Stimulated activated CD4-positive, alpha-beta T cell treated with anti-CD3 and anti-CD28 coated beads, Interleukin-2, amount 100 ng/mL, for 24 hours (primary cell): ENCODE data around the gene FXYD7.
"Not testable (repeated sequence)": the region's sequence is repeated elsewhere in the genome, so short reads cannot be mapped to it uniquely, and the experiment has no call there.

ENCODE experiments used
- DNase-seq, 2 donors: peaks; one replicate each; pipeline ENCODE4 v3.0.0-alpha.2; 2020

Gene FXYD7, protein sequence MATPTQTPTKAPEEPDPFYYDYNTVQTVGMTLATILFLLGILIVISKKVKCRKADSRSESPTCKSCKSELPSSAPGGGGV

DNA sequence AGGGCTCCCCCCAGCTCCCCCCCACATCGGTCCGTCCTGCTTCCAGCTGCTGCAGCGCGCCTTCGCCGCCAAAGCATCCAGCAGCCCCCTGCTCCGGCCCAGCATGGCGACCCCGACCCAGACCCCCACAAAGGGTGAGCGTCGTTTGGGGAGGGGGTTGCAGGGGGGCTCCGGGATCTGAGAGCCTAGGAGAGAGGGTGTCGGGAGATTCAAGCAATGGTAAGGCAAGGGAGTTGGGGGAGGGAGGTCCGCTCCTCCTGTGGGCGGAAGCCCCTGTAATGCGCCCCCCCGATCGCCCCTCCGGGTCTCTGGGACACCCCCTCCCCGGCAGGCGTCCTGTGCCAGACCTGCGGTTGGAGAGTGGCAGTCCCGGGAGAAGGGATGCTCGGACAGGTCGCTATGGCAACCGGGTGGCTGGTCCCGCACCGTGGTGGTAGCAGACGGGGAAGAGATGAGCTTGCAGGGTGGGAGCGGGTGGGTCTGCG is at the start of gene FXYD7:
Gene FXYD7, plus strand, starts transcription at position 25 of the 485 bp plus-strand sequence. Its CDS starts 79 bp downstream, at position 104.
- no peak for DNase-seq

DNA sequence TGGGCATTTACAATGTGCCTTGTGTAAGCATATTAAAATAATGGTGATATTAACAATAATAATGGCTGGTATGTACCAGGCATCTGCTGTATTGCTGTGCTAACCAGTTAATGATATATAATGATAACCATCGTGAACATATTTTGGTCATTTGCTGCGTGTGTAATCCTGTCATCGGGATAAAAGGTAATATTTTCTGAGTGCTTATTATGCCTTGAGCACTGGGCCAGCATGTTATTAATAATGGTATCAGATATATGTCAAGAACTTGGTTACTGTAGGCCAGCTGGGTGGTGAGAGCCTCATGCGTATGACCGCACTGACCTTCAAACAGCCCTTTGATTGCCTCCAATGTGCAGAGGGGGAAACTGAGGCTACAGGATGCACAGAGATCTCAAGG is 49.6 kb upstream of the FXYD7 start:
- no peak for DNase-seq

DNA sequence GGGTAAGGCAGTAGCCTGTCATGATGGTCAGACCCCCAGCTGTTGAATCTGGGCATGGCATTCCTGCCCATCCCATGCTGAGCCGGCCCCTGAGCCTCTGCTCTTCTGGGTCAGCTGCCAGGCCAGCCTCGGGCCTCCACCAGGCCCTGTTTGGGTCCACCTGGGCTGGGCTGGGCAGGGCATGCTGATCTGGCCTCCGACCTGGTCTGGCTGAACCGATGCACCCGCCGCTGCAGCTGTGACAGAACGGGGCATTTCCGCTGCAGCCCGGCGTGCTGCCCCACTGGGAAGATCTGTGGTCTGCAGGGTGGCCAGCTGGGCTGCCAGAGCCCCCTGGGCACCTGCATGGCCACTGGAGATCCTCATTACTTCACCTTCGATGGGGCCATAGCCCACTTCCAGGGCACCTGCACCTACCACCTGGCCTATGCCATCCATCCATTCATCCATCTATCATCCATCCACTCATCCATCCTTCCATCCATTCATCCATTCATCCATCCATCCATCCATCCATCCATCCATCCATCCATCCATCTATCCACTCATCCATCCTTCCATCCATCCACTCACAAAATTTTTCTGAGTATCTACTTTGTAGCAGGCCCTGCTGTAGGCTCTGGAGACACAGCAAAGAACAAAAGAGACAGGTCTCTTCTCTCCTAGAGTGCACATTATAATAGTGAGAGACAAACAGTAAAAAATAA is 49.0 kb upstream of the FXYD7 start:
- DNase-seq, result no peak

DNA sequence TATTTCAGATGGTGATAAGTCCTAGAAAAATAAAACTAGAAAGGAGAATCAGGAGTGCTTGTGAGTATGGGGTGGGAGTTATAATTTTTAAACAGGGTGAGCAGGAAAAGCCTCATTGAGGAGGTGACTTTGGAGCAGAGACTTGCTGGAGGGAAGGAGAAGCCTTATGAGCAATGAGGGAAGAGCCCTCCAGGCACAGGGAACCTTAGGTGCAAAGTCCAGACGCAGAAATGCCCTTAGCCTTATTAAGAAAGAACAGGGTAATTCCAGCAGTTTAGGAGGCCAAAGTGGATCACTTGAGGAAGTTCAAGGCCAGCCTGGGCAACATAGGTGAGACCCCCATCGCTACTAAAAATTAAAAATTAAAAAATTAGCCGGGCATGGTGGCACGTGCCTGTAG is 48.4 kb upstream of the FXYD7 start:
- DNase-seq, result no peak

DNA sequence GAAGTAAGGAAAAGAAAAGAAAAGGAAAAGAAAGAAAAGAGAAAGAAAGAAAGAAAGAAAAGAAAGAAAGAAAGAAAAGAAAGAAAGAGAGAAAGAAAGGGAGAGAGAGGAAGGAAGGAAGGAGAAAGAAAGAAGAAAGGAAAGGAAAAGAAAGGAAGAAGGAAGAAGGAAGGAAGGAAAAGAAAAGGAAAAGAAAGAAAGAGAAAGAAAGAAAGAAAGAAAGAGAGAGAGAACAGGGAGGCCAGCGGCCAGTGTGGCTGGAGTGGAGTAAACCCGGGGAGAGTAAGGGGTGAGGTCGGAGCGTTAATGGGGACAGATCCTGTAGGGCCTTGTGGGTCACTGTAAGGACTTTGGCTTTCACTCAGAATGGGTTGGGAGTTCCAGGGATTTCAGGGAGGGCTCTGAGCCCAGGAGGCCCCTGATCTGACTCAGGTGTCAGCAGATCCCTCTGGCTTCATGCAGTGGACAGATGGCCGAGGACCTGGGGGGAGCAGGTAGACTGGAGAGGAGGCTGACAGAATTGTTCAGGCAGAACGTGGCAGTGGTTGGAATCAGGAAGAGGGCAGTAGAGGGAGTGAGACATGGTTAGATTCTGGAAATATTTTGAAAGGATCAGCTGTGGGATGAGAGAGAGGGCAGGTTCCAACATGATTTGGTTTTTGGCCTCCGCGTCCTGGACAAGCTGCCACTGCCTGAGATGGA is 47.2 kb upstream of the FXYD7 start:
- no peak for DNase-seq

DNA sequence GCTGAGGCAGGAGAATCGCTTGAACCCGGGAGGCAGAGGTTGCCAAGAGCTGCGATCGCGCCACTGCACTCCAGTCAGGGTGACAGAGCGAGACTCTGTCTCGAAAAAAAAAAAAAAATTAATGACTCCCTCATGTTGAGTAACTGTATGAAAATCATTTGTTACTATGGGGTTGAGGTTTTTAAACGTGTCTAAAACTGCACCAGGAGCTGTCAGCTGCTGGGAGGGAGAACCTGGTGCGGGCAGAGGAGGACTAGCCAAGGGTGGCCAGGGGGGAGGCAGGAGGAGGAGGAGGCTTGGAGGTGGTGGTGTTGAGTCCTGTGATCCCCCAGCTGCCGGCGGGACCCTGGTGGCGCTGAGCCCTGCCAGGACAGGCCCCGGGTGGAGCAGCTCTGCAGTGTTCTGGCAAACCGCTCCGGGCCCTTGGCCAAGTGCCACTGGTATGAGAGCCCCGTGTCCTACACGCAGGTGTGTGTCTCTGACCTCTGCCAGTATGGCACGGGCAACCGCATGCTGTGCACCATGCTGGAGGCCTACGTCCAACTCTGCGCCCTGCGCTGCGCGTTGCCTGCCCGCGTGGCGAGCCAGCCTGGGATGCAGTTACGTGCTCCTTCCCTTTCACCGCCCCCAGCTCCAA is 44.5 kb upstream of the FXYD7 start:
- DNase-seq, result no peak

DNA sequence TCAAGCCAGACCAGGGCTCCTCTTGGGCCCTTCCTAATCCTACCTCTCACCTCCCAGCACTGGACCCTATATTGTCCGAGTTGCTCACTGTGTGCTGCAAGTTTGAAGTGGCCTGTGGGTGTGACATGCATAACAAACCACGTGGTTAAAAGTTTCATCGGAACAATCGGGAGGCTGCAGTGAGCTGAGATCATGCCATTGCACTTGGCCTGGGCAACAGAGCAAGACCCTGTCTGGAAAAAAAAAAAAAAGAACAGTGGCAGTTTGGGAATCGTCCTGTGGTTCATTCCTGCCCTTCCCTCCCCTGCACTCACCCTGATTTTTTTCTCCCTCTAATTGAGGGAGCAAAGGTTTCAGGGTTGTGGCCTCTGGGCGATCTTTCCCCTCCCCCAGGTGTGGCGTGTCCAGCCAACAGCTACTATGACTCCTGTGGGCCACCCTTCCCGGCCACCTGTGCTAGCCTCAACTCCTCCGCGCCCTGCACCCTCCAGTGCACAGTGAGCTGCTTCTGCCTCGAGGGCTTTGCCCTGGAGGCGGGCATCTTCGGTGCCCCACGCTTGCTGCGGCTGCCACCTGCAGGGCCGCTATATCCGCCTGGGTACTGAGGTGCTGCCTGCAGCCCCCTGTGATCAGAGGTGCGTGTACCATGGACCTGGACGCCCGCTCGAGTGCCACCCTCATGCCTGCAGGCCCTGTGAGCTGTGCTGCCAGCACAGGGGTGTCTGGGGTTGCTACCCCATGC is 43.7 kb upstream of the FXYD7 start:
- no peak for DNase-seq

DNA sequence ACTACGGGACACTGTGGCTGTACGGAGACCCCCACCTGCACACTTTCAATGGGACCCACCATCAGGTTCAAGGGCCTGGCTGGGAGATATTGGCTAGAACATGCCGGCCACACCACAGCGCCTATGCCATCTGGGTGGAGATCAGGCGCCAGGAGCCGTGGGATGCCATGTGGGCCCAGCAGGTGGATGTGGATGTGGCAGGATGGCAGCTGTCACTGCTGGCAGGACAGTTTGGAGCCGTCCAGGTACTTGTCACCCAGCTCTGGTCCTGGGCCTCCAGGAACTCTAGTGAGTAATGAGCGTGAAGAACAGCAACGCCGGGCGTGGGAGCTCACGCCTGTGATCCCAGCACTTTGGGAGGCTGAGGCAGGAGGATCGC is 43.2 kb upstream of the FXYD7 start:
- DNase-seq, result no peak

DNA sequence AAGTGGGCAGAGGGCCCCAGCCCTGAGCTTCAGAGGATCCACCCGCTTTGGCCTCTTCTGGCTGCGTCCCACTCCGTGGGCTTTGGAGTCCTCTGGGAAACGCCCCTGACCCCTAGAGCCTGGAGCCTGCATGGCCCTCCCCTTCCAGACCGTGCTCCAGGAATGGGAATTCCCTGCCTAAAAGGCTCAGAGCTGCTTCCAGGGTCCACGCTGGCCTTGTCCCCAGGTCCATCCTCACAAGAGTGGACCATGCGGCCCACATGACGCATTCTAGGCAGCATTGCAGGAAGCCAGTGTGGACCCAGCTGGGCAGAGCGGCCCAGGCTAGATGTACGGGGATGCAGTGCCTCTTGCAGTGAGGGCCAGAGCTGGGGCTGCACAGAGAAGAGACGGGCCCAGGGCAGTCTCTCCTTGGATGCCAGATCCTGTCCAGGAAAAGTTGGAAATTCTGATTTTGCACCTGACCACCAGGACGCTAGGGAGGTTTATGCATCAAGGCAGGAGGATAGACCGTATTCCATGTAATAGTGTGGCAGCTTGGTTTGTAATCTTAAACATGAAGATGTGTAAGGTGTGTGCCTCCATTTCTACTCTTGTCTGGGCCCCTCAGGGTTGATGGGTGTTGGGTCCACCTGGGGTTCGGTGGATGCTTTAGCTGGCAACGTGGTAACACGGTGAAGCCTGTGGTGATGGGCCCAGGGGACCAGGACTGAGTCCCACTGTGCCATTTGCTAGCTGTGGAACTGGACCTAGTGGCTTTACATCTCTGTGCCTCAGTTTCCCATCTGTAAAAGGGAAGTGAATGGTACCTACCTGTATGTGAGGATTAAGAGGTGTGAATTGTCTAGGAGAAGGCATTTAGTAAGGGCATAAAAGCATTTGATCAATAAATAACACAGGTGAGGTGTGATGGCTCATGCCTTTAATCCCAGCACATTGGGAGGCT is 42.2 kb upstream of the FXYD7 start:
- DNase-seq, result no peak

DNA sequence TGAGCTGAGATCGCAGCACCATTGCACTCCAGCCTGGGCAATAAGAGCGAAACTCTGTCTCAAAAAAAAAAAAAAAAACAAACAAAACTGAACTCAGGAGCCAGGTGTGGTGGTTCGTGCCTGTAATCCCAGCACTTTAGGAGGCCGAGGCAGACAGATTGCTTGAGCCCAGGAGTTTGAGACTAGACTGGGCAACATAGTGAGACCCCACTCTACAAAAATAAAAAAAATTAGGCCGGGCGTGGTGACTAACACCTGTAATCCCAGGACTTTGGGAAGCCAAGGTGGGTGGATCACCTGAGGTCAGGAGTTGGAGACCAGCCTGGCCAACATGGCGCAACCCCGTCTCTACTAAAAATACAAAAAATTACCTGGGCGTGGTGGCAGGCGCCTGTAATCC is 41.1 kb upstream of the FXYD7 start:
- not testable (repeated sequence) for DNase-seq

DNA sequence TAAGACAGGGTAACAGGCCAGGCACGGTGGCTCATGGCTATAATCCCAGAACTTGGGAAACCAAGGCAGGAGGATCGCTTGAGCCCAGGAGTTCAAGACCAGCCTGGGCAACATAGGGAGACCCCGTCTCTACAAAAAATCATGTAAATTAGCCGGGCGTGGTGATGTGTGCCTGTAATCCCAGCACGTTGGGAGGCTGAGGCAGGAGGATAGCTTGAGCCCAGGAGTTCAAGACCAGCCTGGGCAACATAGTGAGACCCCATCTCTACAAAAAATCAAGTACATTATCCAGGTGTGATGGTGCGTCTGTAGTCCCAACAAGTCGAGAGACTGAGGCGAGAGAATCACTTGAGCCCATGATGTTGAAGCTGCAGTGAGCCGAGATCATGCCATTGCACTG is 39.4 kb upstream of the FXYD7 start:
- DNase-seq, result not testable (repeated sequence)

DNA sequence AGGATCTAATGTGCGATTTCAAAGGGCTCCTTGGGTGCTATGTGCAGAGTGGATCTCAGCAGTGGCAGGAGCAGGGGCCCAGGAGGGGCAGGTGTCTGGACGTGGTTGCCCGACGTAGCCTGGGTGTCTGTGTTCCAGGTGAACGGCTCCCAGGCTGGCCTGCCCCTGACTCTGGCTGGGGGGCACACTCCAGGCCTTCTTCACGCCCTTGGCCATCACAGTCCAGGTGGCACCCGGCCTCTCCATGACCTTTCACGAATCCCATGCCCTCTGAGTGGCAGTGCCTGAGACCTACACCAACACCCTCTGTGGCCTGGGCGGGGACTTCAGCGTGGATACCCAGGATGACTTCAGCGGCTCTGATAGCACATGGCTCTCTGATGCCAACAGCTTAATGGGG is 38.7 kb upstream of the FXYD7 start:
- DNase-seq, result no peak

DNA sequence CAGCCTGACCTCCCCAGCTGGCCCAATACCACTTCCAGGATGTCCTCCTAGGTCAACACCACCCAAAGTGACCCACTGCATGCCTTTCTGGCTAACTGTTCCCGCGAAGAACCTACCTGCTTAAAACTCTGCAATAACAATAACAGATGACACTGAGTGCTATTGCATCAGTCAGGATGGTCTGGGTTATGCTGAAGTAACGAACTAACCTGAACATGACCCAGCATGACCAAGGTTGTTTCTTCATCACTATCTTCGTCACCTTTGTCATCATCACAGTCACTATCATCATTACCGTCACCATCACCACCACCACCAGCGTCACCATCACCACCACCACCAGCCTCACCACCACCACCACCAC is 38.0 kb upstream of the FXYD7 start:
- no peak for DNase-seq

DNA sequence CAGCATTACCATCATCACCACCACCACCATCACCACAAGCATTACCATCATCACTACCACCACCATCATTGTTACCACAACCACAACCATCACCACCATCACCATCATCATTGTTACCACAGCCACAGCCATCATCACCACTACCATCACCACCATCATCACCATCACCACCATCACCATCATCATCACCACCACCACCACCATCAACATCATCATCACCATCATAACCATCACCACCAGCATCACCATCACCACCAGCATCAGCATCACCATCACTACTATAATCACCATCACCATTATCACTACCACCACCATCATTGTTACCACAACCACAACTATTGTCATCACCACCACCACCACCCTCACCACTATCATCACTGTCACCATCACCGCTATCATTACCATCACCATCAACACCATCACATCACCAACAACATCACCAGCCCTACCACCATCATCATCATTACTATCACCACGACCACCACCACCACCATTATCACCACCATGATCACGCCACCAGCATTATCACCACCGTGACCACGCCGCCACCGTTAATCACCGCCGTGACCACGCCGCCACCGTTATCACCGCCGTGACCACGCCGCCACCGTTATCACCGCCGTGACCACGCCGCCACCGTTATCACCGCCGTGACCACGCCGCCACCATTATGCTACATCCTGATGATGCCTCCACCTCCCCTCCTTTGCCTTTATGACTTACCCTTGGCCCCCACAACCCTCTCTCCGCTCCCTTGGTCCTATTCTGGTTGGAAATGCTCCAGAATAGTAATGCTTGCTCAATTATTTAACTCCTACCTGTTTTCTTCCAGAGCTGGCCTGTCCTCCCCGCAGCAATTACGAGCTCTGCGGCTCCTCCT is 37.4 kb upstream of the FXYD7 start:
- no peak for DNase-seq

DNA sequence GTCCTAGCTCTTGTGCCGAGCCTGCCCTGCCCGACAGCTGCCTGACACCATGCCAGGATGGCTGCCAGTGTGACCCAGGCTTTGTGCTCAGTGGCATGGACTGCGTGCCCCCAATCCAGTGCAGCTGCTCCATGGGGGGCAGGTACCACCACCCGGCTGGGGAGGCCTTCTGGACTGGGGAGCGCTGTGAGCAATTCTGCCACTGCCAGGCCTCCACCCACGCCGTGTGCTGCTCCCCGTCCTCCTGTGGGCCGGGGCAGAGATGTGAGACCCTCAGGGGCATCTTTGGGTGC is 36.8 kb upstream of the FXYD7 start:
- DNase-seq, result no peak

DNA sequence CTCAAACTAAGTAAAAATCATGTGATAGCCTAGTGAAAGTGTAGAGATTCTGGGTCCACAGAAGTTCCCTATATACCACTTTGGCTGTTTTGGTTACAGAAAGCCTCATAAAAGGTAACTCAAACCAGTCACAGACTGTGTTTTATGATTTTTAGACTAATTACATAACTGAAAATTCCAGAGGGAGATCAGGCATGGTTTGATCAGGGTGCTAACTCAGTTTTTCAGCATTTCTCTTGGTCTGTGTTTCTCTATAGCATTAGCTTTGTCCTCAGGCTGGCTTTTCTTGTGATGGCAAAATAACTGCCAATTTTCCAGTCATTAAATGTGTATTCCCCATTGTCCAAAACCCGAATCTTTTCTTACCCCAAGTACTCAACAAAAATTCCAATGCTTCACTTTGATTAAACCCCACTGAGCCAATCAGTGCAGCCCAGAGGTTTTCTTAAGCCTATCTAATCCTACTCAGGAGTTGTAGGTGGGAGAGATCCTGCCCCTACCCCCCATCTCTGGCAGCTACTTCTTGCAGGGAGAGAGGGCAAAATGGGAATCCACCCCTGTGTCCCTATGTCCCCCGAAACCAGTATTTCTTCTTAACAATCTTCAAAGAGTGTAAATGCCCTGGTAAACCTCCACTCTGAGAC is 36.0 kb upstream of the FXYD7 start:
- DNase-seq, result no peak

DNA sequence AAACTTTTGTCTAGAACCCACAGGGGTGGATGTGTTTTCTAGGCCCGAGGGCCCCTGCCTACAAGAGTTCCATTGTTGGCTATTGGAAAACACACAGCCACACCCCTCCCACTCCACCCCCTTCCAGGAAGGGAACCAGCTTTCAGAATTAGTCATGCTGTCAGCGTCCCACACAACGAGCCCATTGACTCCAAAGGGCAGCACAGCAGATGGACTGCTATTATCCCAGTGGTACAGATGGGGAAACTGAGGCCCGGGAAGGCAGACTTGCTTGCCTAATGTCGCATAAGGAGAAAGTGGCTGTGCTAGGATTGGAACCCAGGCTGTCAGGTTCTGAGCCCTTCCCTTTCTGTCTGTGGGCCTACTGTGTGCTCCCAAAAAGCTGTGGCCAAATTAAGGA is 35.5 kb upstream of the FXYD7 start:
- DNase-seq, result peak in 1 of 2 donors; percentile 14

DNA sequence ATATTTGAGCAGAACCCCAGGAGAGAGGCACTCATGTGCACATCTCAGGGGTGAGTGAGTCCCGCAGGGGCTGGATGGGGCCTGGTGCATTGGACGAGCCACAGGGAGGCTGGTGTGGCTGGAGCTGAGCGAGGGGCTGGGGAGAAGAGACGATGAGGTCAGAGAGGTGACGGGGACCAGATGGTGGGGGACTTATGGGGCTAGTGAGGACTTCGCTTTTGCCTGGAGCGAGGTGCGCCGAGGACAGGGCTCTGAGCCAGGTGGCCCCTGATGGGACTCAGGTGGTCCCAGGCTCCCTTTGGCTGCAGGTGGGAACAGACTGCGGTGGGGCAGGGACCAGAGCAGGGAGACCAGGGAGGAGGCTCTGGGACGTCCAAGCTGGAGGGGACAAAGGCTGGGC is 34.3 kb upstream of the FXYD7 start:
- no peak for DNase-seq

DNA sequence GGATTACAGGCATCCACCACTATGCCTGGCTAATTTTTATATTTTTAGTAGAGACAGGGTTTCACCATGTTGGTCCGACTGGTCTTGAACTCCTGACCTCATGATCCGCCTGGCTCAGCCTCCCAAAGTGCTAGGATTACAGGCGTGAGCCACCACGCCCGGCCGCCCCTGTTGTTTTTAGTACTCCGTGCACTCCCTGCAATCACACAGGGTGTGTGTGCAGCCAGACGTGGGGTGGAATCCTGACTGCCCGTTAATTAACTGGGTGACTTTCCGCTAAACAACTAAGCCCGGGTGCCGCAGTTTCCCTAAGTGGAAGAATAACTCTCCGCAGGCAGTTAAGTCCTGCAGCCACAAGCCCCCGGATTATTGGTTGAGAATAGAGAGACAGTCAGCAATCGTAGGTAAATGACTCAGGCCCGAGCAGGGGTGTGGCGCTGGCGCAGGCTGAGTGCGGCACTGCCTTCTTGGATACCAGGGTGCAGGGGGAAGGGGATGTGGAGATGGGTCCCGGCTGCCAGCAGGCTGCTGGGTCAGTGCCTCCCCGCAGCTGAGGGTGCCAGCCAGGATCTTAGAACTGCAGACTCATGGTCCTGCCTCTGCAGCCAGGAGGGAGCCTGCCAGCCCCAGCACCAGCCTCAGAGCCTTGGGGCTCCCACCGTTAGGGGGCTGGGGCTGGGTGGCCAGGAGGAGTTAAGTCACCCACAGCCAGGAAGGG is 33.5 kb upstream of the FXYD7 start:
- DNase-seq, result no peak

DNA sequence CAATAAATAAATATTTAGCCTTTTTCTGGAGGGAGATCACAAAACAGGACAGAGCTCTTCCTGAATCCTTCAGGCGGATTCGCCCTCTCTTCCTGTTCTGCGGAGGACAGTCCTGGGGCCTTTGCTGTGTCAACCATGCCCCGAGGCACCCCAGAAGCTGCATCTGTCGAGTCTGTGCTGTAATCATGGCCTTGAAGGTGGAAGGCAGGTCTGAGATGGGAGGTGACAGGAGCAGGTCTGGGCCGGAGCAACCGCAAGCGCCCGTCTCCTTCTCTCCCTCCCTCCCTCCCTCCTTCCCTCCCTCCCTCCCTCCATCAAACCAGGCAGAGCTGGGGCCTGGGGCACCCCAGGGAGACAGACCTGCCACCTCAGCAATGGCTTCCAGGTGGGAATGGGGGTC is 32.1 kb upstream of the FXYD7 start:
- DNase-seq, result no peak
